Left ventricle myocardium superior (tissue), 1 donor: Measurements from ENCODE around the gene CBX1. TPM values are rescaled to one million over a fixed set of nuclear protein-coding genes. Genes with fewer than 3 reads are reported as not detected.
"Not testable (repeated sequence)": the region's sequence is repeated elsewhere in the genome, so short reads cannot be mapped to it uniquely, and the experiment has no call there.

ENCODE experiments used
- ATAC-seq: fragments of 200-7000 bp; cut with Tn5 transposase; one replicate; pipeline ENCODE4 v1.9.1; 2020; ENCODE audit warnings: mild to moderate bottlenecking, moderate library complexity
- DNase-seq: peaks from one replicate; pipeline ENCODE4 v3.0.0-alpha.2; 2020
- intact Hi-C: fragments of 100-400 bp; cut with micrococcal nuclease; formaldehyde crosslinking; loops from one replicate; pipeline ENCODE4 v1.11.0; 2022
- total RNA-seq: library from RNA; stranded (reverse); fragmentation: NEBNext Ultra II Directional; extraction: Animal tissue kit (Norgen Biotek cat#: 25700); gene quantifications from one replicate; pipeline ENCODE4 v1.2.1, GENCODE V29; 2021
- donor health status: DM: no; HTN: yes; CAD: no; lungs with severe emphysema.

The CBX1 gene
- total RNA-seq, 1 donor from 2014 or later: 37.9 TPM

DNA sequence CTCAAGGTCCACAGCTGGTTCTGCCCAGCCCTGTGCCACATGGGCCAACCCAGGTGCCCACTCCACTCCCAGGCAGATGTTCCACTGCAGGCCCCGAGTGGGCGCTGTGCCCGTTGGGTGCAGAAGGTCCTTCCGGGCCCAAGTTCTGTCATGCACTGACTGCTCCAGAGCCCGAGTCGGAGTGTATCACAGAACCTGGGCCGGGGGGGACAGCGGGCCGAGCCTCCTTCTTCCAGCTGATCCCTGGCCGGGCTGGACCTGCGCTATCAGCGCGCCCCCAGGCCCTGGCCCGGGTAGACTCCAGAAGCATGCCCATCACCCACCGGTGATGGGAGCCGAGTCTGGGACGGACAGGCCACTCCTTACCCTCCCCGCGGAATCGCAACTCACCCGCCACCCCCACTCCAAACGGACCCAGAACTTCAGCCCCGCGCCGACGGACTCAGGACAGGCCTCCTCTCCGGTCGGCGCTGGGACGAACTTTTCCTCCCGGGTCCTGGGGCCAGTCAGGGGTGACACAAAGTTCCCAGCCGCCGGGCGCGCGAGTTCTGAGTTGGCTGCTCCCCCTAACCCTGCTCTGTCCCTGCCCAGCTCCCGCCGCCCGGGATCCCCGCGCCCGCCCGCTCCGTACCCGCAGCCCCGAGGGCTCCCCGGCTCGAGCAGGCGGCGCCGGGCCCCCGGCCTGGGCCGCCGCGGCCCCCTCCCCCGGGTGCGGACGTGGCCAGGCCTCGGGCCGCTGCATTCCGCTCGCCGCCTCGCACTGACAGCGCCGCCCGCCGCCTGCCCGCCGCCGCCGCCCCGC lies 64.0 kb downstream of the CBX1 start, which contains the start of gene COPZ2:
COPZ2 (minus strand) TSS at position 762 of the 802 bp plus-strand sequence; CDS start at position 742, 20 bp downstream.
- ATAC-seq (peak; percentile 92), DNase-seq (peak; percentile 85)
- intact Hi-C loops: no loop called here

DNA sequence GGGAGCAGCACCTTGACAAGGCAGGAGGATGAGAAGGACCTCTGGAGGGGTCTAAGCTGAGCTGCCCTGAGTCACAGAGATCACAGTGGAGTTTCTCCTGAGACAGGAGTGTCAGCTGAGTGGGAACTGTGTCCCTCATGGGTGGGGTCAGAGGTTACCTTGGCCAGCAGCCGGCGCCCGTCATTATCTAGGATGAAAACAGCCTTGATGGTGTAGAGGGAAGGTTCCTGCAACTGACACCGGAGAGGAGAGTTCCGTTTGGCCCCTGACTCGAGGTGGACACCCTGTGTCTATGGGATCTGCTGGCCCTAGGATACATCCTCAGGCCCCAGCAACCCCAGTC lies 64.6 kb downstream of the CBX1 start:
- DNase-seq (no peak), ATAC-seq (peak; percentile 7)
- intact Hi-C loops: no loop called here

DNA sequence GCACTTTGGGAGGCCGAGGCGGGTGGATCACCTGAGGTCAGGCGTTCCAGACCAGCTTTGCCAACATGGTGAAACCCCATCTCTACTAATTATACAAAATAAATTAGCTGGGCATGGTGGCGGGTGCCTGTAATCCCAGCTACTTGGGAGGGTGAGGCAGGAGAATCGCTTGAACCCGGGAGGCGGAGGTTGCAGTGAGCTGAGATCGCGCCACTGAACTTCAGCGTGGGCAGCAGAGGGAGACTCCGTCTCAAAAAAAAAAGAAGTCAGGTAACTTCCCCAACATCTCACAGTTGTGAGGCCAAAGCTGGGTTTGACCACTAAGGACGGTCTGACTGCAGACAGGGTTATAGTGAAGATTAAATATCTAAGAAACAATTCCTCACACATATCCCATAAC lies 66.5 kb downstream of the CBX1 start:
- DNase-seq, intact Hi-C loops, ATAC-seq: not testable (repeated sequence)

DNA sequence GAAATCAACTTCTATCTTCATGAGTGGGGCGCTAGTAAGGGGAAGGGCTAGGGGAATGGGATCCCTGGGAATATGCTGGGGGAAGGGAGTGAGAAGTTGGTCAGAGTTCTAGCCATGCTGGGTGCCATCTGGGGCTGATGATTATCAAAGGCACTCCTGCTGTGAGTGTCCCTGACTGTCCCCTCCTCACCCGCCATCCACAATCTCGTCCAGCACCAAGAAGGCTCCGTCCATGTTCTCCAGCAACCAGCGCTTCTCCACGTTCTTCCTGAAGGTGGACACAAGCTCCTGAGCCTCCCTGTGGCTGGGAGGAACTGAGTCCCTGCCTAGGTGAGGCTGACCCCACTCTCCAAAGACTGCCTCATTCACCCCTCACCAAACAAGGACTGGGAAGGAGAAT lies 69.3 kb downstream of the CBX1 start:
- DNase-seq (no peak), ATAC-seq (no peak)
- intact Hi-C loops: no loop called here

DNA sequence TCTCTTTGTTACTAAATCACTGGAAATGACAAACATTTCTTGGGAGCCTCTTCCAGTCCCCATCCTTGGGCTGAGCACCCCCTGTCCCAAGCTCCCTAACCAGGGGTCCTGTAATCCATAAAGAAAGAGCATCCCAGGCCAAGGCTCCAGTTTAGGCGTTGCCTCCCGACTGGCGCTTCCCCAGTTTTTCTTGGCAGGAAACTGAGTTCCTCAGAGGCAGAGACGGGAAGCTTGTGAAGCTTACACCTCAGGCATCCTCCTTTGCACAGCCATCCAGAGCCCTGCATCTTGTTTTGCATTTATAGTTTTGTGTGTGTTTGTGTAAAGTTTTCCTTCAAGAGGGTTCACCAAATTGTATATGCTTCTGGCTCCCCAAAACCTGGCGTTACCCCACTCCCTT lies 70.7 kb downstream of the CBX1 start:
- no peak for ATAC-seq
- intact Hi-C loops: no loop called here
- no peak for DNase-seq

DNA sequence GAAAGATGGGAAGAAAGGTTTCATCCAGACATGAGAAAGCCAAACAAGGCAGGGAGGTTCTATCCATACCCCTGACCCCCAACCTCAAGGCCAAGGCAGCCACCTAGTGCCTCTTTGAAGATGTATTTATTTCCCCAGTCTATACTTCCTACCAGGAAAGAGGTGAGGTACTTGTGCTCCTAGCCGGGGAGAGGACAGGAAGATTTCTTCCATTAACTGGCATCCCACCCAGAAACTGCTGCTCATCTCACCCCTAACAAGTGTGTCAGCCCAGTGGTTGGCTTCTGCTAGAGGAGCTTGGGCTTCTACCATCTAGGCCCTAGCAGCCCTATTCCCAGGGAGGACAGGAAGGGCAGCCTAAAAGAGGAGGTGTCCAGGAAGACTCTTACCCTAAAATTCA lies 72.5 kb downstream of the CBX1 start:
- intact Hi-C loops: no loop called here
- ATAC-seq: no peak
- DNase-seq: no peak

DNA sequence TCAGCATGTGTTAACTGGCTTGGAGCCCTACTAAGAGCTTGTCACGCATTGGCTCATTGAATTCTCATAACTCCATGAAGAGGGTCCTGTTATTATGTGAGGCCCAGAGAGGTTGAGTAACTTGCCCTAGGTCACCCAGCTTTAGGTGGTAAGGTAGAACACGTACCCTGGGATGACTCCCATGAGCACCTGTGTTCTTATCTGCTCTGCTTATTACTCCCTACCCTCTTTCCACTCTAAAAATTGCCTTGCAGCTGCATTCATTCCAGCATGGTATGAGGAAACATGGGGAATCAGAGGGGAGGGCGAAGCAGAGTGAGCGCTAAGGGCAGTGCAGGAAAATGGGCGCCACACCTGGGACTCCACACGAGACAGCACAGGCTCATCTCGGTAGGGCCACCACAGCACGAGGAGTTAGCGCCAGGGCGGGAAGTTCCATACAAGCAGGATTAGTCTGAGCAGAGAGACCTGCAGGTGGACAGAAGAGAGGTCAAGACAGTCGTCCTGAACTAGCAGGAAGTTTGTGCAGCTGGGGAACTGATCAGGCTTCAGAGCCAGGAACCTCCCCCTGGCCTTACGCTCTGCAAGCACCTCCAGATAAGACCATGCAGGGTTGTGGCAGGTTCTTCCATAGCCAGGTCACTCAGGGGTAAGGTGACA lies 73.8 kb downstream of the CBX1 start:
- no peak for DNase-seq
- ATAC-seq: no peak
- intact Hi-C loops: no loop called here

DNA sequence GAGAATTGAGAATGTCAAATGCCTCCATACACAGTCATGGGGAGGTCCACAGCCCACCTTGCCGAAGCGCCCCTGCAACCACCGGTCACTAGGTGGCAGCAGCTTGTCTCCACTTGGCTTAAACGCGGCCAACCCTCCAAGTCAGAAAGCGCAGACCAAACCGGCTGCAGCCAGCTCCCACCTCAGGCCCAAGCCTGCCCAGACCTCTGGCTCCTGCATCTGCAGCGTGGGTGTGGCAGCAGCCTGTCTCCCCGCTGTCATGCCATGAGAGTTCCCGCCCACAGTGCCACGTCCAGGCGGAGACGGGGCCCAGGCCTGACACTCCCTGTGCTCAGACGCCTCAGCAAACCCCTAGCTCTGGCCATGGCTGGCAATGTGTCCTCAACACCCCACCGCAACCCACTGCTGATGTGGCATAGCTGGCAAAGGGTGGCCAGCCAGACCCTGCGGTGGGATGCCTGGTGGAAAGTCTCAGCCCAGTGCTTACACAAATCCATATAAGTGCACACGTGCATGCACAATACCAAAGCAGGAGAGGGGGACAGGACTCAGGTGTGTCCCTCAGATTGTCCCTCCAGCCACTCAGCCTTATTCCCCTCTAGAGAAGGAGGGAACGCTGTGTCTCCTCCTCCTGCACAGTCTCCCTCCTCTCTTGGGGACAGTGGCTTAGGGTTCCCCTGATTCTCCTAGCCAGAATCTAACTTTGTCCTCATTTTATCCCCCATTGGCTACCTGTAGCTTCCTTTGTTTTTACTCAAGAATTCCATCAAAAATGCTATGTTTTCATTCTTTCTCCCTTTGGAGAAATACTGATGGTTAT lies 74.6 kb downstream of the CBX1 start:
- peak; percentile 44 for ATAC-seq
- intact Hi-C loops: no loop called here
- DNase-seq: peak; percentile 87

DNA sequence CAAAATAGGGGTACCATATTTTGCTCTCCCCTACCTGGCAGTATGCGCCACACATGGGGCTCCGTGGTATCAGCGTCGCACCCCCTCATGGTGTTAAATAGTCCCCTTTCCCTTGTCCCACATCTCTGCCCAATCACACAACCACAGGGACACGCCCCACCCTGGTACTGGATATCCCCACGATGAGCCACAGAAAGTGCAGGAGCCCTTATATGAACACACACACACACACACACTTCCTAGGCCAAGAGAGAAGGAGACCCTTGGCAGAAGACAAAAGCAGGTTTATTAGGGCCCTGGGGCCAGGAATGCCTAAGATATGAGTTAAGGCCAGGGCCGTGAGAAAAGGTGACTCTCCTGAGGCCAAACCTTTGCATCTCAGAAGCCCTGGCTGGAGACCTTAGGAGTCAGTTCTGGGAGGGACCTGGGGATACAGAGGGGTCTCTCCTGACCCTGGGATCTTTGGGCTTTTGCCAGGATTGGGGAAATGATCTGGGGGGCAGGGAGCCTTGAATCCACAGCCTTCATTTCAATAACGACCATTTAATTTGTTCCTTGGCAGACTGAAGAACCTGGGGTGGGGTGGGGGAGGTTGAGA lies 75.3 kb downstream of the CBX1 start:
- intact Hi-C loops: loop anchor here (1.0 to 2.0 kb wide), 2 partner anchors 49 to 105 kb away; no protein-coding TSS in a partner anchor
- DNase-seq: no peak
- no peak for ATAC-seq

DNA sequence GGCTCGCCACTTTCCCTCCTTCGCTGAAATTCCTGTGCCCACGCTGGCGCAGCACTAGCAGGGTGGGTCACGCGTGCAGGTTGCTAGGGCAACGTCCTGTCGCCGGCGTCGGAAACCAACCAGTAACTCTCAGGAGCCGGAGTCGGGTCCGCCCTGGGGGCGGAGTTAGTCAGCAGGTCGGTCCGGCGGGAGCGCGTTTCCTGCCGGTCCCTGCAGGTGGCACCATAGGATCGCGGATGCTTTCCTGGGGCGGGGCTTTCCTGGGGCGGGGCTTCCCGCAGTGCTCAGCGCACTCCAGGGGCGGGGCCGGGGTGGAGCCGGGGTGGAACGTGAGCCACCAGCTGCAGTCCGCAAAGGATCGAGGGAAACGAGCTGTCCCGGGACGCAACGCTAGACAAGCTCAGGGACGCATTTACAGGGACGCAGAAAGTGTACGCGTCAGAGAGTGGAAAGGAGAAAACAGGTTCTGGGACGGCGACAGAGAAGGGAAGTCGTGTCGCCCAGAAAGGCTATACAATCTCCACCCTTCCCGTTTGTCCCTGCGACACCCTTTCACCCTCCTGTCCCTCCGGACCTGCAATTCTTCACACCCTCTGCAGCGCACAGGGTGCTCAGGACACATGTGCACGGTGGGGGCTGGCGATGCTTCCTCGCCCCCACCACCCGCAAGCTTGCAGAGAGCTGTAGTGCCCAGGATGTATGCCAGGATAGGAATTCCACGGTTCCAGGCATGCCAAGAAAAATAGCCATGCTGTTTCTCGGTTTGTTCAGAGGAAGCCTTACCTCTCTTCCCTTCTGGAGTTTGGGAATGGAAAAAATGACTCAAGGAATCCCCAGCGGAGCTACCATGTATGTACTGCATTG lies 76.0 kb downstream of the CBX1 start:
- DNase-seq: peak; percentile 99
- peak; percentile 87 for ATAC-seq
- intact Hi-C loops: loop anchor here (1.0 to 2.0 kb wide), 2 partner anchors 50 to 106 kb away; no protein-coding TSS in a partner anchor

DNA sequence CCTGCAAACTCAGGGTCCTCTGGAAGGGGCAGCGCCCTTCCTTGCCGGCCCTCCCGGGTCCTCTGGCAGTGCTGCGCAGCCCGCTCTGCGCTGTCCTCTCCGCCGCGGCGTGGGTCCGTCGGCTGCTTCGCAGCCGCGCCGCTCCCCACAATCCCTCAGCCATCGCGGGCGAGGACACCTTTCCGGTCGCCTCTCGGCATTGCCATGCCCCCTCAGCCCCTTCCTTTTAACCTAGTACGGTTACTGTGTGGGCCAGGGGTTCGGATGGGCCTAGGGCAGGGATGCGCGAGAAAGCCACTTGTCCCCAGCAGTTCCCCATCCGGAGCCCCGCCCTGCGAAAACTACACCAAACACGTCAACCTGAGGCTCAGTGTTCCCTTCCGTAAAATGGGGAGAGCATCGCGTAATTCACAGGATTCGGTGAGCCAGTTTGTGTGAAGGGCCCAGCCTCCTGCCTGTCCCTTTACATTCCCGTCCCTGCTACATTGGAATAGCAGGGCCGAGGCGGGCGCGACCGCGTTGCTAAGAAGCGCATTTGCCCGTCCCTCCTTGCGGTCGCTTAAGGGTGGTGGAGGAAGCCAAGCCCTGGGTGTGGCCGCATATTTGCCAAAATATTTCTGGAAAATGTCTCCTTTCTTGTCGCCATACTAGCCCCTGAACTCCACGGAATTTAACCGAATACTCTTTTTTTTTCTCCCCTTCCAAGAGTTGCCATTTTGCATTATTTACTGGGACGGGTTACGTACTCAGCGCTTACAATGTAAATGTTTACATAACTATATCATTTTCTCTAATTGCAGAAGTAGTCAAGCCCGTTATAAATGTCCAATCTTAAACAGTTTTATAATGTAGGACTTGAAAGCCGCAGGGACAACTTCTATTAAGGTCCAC lies 76.9 kb downstream of the CBX1 start:
- ATAC-seq (peak; percentile 11), DNase-seq (peak; percentile 70)
- intact Hi-C loops: loop anchor here (1.0 to 2.0 kb wide), 2 partner anchors 50 to 107 kb away; no protein-coding TSS in a partner anchor

DNA sequence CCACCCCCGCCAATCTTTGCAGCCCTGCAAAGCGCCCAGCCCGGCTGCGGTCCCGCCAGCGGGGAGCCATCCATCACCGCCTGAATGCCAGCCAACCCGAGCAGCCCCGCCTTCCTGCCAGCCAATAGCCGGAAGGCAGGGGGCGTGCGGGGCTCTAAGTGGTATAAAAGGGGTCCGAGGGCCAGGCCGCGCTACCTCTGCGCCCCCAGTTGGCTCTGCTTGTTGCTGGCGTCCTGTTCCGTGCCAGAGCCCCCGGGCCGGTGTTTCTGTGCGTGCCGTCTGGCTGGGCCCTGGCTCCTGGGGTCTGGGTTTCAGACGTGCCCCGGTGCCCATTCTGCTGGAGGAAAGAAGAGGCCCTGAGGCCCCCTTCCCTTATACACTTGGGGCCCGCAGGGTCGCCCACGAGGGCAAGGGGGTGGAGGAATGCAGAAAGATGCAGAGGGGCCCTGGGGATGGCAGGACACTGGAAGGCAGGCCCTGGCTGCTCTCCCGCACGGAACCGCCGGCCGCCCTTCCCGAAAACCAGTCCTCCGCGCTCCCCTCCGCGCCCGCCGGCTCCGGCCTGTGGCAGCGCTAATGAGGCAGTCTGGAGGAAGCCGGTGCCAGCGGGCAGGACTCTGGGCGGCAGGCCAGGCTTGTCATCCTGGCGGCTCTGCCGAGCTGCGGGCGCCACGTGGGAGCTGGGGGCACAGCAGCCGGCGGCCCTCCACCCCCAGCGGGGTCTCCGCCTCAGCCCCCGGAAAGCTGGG lies 77.7 kb downstream of the CBX1 start:
- intact Hi-C loops: loop anchor here (2.0 kb wide), 1 partner anchor 51 kb away; no protein-coding TSS in a partner anchor
- ATAC-seq: peak; percentile 71

DNA sequence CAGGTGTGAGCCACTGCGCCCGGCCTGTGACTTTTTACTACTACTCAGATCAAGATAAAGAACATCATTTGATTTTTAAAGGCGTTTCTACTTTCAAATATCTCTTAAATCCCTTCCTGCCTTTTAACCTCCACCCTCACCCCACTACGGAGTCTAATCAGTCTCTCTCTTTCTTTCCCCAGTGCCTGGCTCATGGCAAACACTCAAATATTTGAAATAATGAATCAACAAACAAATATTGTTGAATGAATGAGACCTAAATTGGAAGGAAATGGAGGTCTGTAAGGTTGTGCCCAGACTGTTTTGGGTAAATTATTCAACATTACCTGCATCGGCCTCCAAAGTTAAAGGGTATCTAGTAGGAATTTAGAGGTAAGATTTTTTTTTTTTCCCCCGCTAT lies 78.4 kb downstream of the CBX1 start:
- ATAC-seq (no peak), DNase-seq (no peak)
- intact Hi-C loops: no loop called here

More for the DNA sequence above, 77.7 kb downstream of the CBX1 start:
- DNase-seq: peak; percentile 93

DNA sequence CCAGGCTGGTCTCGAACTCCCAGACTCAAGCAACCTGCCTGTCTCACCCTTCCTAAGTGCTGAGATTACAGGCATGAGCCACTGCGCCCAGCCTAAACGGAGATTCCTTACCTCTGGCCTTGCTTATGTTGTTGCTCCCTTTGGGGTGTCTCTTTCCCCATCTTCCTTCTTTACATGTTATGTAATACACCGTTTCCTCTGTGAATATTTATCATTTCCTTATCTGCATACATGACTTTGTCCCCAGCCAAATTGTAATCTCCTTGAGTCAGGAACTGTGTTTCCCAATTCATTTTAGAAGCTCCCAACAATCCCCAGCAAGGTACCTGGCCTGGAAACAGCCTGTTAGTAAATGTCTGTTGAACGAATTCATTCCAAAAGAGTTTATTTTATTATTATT lies 79.3 kb downstream of the CBX1 start:
- ATAC-seq (no peak), DNase-seq (no peak)
- intact Hi-C loops: no loop called here
